Aortic smooth muscle cell (primary cell): ENCODE data around the gene FBXL2. TPM values are rescaled to one million over a fixed set of nuclear protein-coding genes. Genes with fewer than 3 reads are reported as not detected.

Source experiments
- total RNA-seq: library from RNA; depleted of rRNA; stranded (reverse); fragments of >200 nt; gene quantifications from 2 replicates; pipeline ENCODE4 v1.2.3, GENCODE V29; 2014

The FBXL2 gene, protein sequence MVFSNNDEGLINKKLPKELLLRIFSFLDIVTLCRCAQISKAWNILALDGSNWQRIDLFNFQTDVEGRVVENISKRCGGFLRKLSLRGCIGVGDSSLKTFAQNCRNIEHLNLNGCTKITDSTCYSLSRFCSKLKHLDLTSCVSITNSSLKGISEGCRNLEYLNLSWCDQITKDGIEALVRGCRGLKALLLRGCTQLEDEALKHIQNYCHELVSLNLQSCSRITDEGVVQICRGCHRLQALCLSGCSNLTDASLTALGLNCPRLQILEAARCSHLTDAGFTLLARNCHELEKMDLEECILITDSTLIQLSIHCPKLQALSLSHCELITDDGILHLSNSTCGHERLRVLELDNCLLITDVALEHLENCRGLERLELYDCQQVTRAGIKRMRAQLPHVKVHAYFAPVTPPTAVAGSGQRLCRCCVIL
- 8.2 and 12.9 TPM in 2 replicates for total RNA-seq

DNA sequence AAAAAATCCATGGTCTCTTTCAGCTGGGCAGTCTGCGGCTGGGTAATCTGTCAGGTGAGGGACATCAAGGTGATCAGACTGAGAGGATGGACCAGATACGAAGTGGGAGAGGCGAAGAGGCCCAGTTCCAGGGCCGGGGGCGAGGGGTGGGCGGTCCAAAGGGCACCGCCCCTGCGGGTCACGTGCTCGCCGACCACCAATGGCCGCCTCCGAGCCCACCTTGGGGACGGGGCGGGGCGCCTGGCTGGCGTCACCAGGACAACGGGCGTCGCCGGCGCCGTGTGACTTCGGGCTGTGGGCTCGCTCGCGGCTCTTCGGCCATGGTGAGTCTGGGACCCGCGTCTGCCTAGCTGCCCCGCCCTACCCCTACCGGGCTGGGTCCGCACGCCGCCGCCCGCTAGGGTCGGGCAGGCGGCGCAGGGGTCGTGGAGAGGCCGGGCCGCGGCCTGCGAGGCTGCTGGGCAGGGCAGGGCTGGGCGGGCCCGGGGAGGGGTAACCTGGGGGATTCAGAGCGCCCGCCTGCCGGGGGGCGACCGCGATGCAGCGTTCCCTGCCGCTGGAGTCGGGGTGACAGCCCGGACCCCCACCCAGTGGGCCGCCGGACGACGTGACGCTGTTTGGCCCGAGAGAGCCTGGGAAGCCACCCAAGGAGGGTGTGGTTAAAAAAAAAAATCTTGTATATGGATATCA lies at the start of gene FBXL2:
Gene FBXL2 (plus strand): TSS at position 250 of the 690 bp plus-strand sequence. CDS start 71 bp downstream, at position 321.

Other genes starting within 250 kb of the FBXL2 start
- 45.7 and 58.9 TPM in 2 replicates for gene GLB1, start 180.3 kb upstream of the FBXL2 start, total RNA-seq
- gene TMPPE, start 180.3 kb upstream of the FBXL2 start, total RNA-seq: 4.8 and 5.2 TPM in 2 replicates
- 207 and 390 TPM in 2 replicates for gene CRTAP, start 163.4 kb upstream of the FBXL2 start, total RNA-seq
- 4.8 and 6.1 TPM in 2 replicates for gene SUSD5, start 58.6 kb upstream of the FBXL2 start, total RNA-seq
- gene UBP1, start 163.0 kb downstream of the FBXL2 start, total RNA-seq: 53.8 and 56.6 TPM in 2 replicates